ENCODE data around the gene METRNL. TPM values are rescaled to one million over a fixed set of nuclear protein-coding genes. Genes with fewer than 3 reads are reported as not detected.

The METRNL gene
- total RNA-seq, 2 experiments from 2014 or later: 16.9 to 23.3 TPM

GRCh38 chr17:83067071-83067717 lies 12.2 kb upstream of the METRNL start:
- H3K36me3 ChIP-seq (ENCODE audit: insufficient read depth, low read length): no peaks in the 10 kb centered on the region
- no peaks in the 10 kb centered on the region for H3K9me3 ChIP-seq (ENCODE audit: low read length)
- H3K4me1 ChIP-seq (ENCODE audit: insufficient read depth, low read length, poor library complexity, severe bottlenecking): peaks cover 15% of the 10 kb centered on the region
- no peak overlapping the region for H3K4me3 ChIP-seq (ENCODE audit: low read depth, low read length, poor library complexity, severe bottlenecking)
- H3K9me2 ChIP-seq (ENCODE audit: insufficient read depth, low read length): no peaks in the 10 kb centered on the region
- H3K27ac ChIP-seq (ENCODE audit: low read depth, low read length, poor library complexity, severe bottlenecking): no peak overlapping the region
- H2AFZ ChIP-seq (ENCODE audit: low read length): no peak overlapping the region
- no peak overlapping the region for H3K4me2 ChIP-seq (ENCODE audit: low read length)
- CTCF ChIA-PET (ENCODE audit: unreplicated experiment): no interaction called here
- no peak for DNase-seq (ENCODE audit: low spot score)
- H3K79me2 ChIP-seq (ENCODE audit: insufficient read depth, low read depth, low read length): no peaks in the 10 kb centered on the region
- no peaks in the 10 kb centered on the region for H4K20me1 ChIP-seq (ENCODE audit: insufficient read depth, low read length)
- POLR2A ChIA-PET: no interaction called here
- no TSS peak for BruUV-seq (replicated peaks)
- intact Hi-C loops (cut with micrococcal nuclease; ENCODE audit: unreplicated experiment): no loop called here
- no peak for TF ChIP-seq EZH2phosphoT487 (IDR thresholded peaks at IDR 0.05; ENCODE audit: borderline replicate concordance, low read depth, low read length)
- TF ChIP-seq, protein P1, sequence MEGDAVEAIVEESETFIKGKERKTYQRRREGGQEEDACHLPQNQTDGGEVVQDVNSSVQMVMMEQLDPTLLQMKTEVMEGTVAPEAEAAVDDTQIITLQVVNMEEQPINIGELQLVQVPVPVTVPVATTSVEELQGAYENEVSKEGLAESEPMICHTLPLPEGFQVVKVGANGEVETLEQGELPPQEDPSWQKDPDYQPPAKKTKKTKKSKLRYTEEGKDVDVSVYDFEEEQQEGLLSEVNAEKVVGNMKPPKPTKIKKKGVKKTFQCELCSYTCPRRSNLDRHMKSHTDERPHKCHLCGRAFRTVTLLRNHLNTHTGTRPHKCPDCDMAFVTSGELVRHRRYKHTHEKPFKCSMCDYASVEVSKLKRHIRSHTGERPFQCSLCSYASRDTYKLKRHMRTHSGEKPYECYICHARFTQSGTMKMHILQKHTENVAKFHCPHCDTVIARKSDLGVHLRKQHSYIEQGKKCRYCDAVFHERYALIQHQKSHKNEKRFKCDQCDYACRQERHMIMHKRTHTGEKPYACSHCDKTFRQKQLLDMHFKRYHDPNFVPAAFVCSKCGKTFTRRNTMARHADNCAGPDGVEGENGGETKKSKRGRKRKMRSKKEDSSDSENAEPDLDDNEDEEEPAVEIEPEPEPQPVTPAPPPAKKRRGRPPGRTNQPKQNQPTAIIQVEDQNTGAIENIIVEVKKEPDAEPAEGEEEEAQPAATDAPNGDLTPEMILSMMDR (conservative IDR thresholded peaks at IDR 0.05; ENCODE audit: low read length): no peak

DNA sequence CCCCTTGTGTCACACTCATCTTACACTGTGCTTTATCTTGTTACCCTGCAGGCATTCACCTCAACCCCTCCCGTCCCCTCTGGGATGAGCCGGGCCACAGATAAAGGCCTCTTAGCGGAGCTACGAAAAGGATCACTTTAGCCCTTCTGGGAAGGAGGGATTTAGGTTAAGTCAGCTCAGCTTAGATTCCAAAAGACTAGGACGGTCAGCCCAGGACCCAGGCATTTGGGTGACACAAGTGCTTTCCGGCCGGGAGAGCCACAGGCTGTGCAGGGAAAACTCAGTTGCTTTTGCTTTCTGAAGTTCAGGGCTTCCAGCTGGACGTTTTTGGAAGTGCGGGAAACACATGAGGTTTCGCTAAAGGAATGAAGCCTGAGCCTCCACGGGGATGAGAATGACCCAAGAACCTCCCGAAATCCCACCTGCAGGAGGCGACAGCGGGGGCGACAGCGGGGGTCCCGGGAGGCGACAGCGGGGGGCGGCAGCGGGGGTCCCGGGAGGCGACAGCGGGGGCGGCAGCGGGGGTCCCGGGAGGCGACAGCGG lies 11.6 kb upstream of the METRNL start:
- Histone ChIP-seq H3K27ac (ENCODE audit: low read depth, low read length, poor library complexity, severe bottlenecking) (no peak overlapping the region), H3K4me1 (ENCODE audit: insufficient read depth, low read length, poor library complexity, severe bottlenecking) (peaks cover 15% of the 10 kb centered on the region), H3K9me2 (ENCODE audit: insufficient read depth, low read length) (no peaks in the 10 kb centered on the region), H3K4me3 (ENCODE audit: low read depth, low read length, poor library complexity, severe bottlenecking) (no peak overlapping the region), H4K20me1 (ENCODE audit: insufficient read depth, low read length) (no peaks in the 10 kb centered on the region), H2AFZ (ENCODE audit: low read length) (no peak overlapping the region), H3K9me3 (ENCODE audit: low read length) (no peaks in the 10 kb centered on the region), H3K4me2 (ENCODE audit: low read length) (no peak overlapping the region), H3K36me3 (ENCODE audit: insufficient read depth, low read length) (no peaks in the 10 kb centered on the region), H3K79me2 (ENCODE audit: insufficient read depth, low read depth, low read length) (no peaks in the 10 kb centered on the region)
- no peak for DNase-seq (ENCODE audit: low spot score)
- BruUV-seq (replicated peaks): no TSS peak
- intact Hi-C loops (cut with micrococcal nuclease; ENCODE audit: unreplicated experiment): no loop called here
- CTCF ChIA-PET (ENCODE audit: unreplicated experiment): no interaction called here
- POLR2A ChIA-PET: no interaction called here
- no peak for TF ChIP-seq EZH2phosphoT487 (IDR thresholded peaks at IDR 0.05; ENCODE audit: borderline replicate concordance, low read depth, low read length)
- TF ChIP-seq, protein P1 (conservative IDR thresholded peaks at IDR 0.05; ENCODE audit: low read length): no peak

Measured in OCI-LY7 (cell line).